Urinary bladder (tissue), 4 donors: Measurements from ENCODE around the gene LRRC4C. TPM values are rescaled to one million over a fixed set of nuclear protein-coding genes. Genes with fewer than 3 reads are reported as not detected.

Experiments
- DNase-seq: peaks from one replicate; pipeline ENCODE4 v3.0.0-alpha.2; 2015; ENCODE audit errors: extremely low spot score
- H3K27ac ChIP-seq: one replicate; pipeline ENCODE4 v1.5.1; 2013; ENCODE audit warnings: low read depth, mild to moderate bottlenecking, moderate library complexity
- H3K36me3 ChIP-seq: one replicate; pipeline ENCODE4 v1.6.1; 2013; ENCODE audit warnings: mild to moderate bottlenecking, moderate library complexity; ENCODE audit not compliant: insufficient read depth
- H3K4me1 ChIP-seq: one replicate; pipeline ENCODE4 v1.6.1; 2013; ENCODE audit warnings: mild to moderate bottlenecking, moderate library complexity; ENCODE audit not compliant: insufficient read depth
- H3K4me3 ChIP-seq: one replicate; pipeline ENCODE4 v1.5.1; 2013; ENCODE audit warnings: low read depth, low read length
- WGBS: extraction: QIAGEN DNeasy Blood & Tissue Kit; methylation state at CpG from one replicate; pipeline ENCODE4 v1.1.7; 2013; 5-methylcytosine and 5-hydroxymethylcytosine counted together
- polyA plus RNA-seq: library from polyadenylated mRNA; stranded (reverse); fragments of 200-250 nt; gene quantifications from one replicate; pipeline ENCODE4 v1.2.3, GENCODE V29; 2013
- total RNA-seq: library from RNA; depleted of rRNA; stranded (reverse); fragments of >200 nt; gene quantifications from one replicate; pipeline ENCODE4 v1.2.3, GENCODE V29; 2014
- donor health status: healthy with polysubstance abuse.
- donor health status: healthy.

LRRC4C gene
- total and polyA plus RNA-seq, 2 donors: 3.0 to 7.2 TPM

DNA sequence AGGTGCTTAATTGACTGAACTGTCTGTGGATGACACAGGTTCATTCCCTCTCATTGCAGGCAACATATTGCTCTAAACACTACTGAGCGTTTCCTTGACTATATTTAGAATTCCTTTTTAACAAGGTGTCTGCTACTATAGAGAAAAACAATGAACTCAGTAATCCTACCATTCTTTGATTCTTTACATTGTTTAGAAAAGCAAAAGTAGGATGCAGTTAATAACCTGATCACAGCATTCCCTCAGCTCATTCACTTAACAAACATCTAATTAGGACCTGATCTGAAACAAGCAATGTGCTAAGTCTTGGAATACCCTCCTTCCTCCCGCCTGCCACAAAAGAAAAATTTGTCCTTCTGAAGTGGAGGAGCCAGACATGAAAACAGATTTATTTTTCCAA is 313.1 kb downstream of the LRRC4C start:
- WGBS: 58% methylated on average over 2 of the region's 2 CpGs
- H3K4me1 ChIP-seq: no peaks in the 10 kb centered on the region
- no peak overlapping the region for H3K27ac ChIP-seq
- H3K36me3 ChIP-seq: no peaks in the 10 kb centered on the region
- no peak overlapping the region for H3K4me3 ChIP-seq
- no peak for DNase-seq

DNA sequence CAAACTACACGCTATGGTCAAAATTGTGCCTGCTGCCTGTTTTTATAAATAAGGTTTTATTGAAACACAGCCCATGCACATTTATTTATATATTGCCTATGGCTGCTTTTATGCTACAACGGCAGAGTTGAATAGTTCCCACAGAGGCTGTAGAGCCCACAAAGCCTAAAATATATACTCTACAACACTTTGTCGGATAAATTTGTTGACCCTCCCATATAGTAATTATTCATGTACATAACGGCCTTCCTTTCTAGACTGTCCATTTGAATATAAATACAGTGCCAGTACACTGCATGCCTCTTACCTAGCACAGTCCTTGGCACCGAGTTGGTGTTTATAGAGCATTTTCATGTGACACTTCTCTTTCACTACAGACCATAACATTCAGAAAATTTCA is 314.0 kb downstream of the LRRC4C start:
- 82% methylated on average over 5 of the region's 5 CpGs for WGBS
- no peak for DNase-seq
- Histone ChIP-seq H3K36me3 (no peaks in the 10 kb centered on the region), H3K27ac (no peak overlapping the region), H3K4me3 (no peak overlapping the region), H3K4me1 (no peaks in the 10 kb centered on the region)

DNA sequence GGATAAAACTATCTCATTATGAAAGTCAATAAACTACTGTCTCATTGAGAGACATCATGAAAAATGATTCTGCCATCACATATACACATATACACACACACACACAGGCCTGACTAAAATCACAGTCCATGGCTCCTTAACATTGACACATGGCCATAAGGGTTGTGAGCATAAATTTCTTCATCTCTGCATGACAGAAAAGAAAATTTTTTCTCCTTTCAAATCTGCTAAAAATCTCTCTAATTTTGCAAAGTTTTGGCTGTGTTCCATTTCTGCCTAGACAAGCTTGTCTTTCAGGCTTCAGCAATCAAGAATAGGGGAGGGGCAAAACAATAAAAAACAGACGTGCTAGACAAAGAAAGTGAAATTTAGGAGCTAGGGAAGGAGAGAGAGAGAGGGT is 324.5 kb downstream of the LRRC4C start:
- Histone ChIP-seq H3K27ac (no peak overlapping the region), H3K4me1 (no peaks in the 10 kb centered on the region), H3K36me3 (no peaks in the 10 kb centered on the region), H3K4me3 (no peak overlapping the region)
- no peak for DNase-seq
- WGBS: 22% methylated on average over 1 of the region's 1 CpG

DNA sequence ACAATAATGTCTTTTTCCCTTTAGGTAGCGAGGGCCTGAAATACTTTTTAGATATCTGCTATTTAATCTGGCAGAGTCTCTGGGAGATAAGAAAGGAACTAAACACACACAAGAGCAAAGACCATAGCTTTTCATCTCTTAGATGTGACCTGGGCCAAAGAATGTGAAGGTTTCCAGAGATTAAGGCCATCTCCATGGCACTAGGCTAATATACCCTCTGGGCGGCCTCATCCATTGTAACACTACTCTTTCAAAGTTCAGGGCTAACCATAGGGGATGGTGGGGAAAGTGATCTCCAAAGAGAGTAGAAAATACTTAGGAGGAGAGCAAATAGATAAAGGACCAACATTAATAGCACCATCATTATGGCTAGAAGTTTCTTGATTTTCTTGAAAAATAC is 326.4 kb downstream of the LRRC4C start:
- no peaks in the 10 kb centered on the region for H3K36me3 ChIP-seq
- 68% methylated on average over 2 of the region's 2 CpGs for WGBS
- no peak for DNase-seq
- no peak overlapping the region for H3K4me3 ChIP-seq
- H3K27ac ChIP-seq: no peak overlapping the region
- no peaks in the 10 kb centered on the region for H3K4me1 ChIP-seq

DNA sequence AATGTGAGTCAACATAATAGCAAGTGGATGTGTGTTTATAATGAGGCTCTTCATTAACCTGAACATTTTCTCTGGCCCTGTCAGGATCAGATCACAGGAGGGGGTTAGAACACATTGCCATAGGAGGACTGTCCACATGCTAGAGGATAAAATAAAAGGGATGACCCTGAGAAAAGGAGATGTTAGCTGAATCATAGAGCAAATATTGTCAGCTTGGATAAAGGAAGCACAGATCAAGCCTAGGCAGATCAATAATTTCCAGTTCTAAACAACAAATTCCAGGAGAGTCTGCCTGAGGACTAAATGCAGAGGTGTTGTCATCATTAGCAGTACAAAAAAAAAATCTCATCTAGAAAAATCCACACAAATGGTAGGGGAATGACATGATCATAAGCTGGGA is 337.9 kb downstream of the LRRC4C start:
- DNase-seq: no peak
- no peaks in the 10 kb centered on the region for H3K4me1 ChIP-seq
- H3K4me3 ChIP-seq: no peak overlapping the region
- no peak overlapping the region for H3K27ac ChIP-seq
- no peaks in the 10 kb centered on the region for H3K36me3 ChIP-seq

DNA sequence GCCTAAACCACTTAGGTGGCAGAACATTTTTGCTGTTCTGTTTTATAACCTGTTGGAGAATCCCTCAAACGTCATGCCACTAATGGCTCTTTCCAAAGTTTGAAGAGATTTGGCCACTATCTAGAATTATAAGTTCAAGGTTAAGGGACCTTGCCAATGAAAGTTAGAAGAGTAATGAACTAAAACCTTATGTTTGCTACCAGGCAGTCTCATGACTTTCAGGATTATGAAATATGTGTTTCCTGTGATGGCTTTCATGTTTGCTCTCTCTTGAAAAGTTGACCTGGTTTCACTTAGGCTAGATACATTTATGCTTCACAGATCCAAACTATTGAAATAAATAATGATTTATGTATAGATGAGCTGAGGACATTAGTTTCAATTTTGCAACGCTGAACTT is 340.0 kb downstream of the LRRC4C start:
- Histone ChIP-seq H3K27ac (no peak overlapping the region), H3K4me3 (no peak overlapping the region), H3K4me1 (no peaks in the 10 kb centered on the region), H3K36me3 (no peaks in the 10 kb centered on the region)
- 70% methylated on average over 2 of the region's 2 CpGs for WGBS
- no peak for DNase-seq

DNA sequence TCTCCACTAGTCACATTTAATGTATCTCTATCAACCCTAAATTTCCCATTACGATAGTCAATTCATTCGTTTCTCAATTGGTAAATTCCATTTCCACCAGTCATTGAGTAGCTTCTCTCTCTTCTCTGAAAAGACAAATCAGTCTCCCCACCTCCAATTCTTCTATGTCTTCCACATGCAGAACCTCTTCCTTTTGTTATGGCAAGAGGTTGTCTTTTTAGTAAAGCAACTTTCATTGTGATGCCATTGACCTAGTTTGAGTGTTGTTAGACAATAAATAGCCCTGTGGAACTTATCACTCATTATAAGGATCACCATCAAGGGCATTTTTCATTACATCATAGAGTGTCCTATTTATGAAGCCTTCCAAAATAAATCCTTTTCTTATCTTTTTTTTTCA is 340.9 kb downstream of the LRRC4C start:
- no peak for DNase-seq
- Histone ChIP-seq H3K27ac (no peak overlapping the region), H3K4me1 (no peaks in the 10 kb centered on the region), H3K36me3 (no peaks in the 10 kb centered on the region), H3K4me3 (no peak overlapping the region)
- 61% methylated on average over 2 of the region's 2 CpGs for WGBS

DNA sequence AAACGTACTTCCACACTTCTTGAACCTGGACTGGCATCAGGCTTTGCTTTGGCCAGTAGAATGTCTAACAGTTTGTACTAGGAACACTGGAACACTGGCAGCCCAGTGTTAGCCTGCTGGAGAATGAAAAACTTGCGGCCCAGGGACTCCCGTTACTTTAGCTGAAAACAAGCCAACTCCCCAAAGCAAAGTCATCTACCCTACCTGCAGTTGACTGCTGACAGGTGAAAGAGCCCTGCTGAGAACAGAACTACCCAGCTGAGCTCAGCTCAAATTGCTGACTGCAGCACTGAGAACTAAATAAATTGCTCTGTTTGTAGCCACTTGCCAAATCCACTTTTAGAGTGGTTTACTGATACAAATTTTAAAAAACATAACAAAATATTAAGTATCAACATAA is 342.5 kb downstream of the LRRC4C start:
- 50% methylated on average over 3 of the region's 3 CpGs for WGBS
- Histone ChIP-seq H3K36me3 (no peaks in the 10 kb centered on the region), H3K27ac (no peak overlapping the region), H3K4me1 (no peaks in the 10 kb centered on the region), H3K4me3 (no peak overlapping the region)
- no peak for DNase-seq

DNA sequence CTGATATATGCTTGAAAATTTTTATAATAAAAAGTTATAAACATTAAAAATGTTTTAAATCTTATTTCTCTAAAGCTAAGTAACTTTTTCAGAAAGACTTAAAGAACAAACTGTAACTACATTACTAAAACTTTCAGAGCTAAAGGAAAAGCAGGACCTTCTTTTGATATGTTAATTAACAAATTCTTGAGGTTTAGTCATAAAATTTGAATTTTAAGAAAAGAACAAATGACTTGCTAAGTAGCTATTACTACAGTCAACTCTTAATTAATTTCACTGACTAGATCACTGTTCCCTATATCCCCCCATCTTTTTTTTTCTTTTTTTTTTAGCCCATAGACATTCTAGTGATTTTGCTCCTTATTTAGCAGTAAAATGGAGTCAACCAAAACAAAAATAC is 344.4 kb downstream of the LRRC4C start:
- no peak overlapping the region for H3K4me3 ChIP-seq
- DNase-seq: no peak
- H3K36me3 ChIP-seq: no peaks in the 10 kb centered on the region
- no peak overlapping the region for H3K27ac ChIP-seq
- no peaks in the 10 kb centered on the region for H3K4me1 ChIP-seq

DNA sequence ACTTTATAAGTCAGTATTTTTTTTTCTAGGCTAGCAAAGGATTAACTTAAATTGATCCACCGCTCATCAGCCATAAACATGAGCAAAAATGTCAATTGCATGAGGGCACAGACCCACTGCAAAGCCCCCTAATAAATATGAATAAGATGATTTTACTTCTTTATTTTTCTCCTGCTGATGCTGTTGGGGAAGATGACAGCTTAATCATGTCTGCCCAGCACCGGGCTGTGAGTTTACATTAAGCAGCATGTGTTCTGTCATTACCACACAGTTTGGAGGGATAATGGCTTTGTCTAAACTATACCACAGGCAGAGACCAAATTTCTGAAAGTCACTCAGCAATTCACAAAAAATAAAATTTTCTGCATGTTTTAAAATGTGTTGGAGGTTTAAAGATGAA is 346.3 kb downstream of the LRRC4C start:
- Histone ChIP-seq H3K4me3 (no peak overlapping the region), H3K36me3 (no peaks in the 10 kb centered on the region), H3K4me1 (no peaks in the 10 kb centered on the region), H3K27ac (no peak overlapping the region)
- WGBS: 40% methylated on average over 2 of the region's 2 CpGs
- DNase-seq: no peak

DNA sequence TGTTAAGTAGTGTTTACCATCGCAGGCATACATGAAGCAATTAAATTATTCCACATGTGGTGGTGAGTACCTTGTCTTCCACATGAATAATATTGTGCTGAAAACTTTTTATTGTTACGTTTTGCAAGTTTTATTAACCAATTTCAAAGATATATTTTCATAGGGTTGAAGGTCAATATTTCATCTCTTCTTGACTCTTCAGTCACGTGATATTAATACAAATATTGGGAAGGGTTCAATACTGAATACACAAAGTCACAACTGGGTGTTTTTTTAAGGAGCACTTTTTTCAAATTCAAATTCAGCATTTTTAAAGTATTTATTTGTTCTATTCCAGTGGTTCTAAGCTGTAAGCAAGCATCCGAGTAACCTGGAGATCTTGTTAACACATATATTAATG is 348.9 kb downstream of the LRRC4C start:
- Histone ChIP-seq H3K4me3 (no peak overlapping the region), H3K36me3 (no peaks in the 10 kb centered on the region), H3K27ac (no peak overlapping the region), H3K4me1 (no peaks in the 10 kb centered on the region)
- no peak for DNase-seq
- 65% methylated on average over 4 of the region's 4 CpGs for WGBS

DNA sequence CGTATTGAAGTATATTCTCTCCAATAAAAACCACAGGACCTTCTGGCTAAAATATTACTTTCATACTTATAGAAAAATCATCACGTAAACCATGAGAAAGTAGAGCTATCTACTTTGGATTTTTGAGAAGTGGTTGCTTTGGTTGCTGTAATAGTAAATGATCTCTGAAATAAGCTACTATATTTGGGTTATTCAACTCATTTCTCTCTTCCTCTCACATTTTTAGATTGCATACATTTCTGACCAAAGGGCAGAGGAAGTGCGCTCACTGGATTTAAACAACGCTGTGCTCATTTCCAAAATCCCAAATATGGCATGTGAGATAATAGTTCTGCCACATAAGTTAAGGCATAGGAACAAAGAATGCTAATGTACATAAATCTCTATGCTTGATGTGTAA is 357.0 kb downstream of the LRRC4C start:
- Histone ChIP-seq H3K4me1 (no peaks in the 10 kb centered on the region), H3K36me3 (no peaks in the 10 kb centered on the region), H3K4me3 (no peak overlapping the region), H3K27ac (no peak overlapping the region)
- WGBS: 85% methylated on average over 4 of the region's 4 CpGs
- no peak for DNase-seq

DNA sequence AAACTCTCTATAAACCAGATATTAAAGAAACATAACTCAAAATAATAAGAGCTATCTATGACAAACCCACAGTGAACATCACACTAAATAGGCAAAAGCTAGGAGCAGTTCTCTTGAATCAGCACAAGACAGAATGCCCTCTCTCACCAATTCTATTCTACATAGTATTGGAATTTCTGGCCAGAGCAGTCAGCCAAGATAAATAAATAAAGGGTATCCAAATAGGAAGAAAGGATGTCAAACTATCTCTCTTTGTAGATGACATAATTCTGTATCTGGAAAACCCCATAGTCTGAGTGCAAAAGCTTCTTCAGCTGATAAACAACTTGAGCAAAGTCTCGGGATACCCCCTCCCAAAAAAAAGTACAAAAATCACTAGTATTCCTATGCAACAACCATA is 359.8 kb downstream of the LRRC4C start:
- no peak for DNase-seq
- no peaks in the 10 kb centered on the region for H3K36me3 ChIP-seq
- H3K4me3 ChIP-seq: no peak overlapping the region
- no peak overlapping the region for H3K27ac ChIP-seq
- 54% methylated on average over 1 of the region's 1 CpG for WGBS
- no peaks in the 10 kb centered on the region for H3K4me1 ChIP-seq

DNA sequence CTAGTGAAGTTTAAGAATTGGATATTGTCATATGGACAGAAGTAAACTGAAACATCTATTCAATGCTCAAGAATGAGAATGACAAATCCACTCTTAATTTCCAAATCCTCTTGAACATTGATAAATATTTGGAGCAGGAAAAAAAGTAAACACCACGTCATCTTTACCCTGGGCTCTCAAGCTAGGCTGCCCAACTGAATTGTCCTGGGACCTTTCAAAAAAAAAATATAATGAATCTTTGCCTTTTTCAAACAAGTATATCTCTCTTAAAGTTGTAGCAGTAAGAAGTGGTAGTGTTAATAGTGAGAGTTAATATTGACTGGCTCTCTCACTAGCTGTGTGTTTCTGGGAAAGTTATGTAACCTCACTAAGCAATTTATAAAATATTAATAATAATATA is 374.3 kb downstream of the LRRC4C start:
- no peaks in the 10 kb centered on the region for H3K36me3 ChIP-seq
- no peaks in the 10 kb centered on the region for H3K4me1 ChIP-seq
- no peak overlapping the region for H3K4me3 ChIP-seq
- no peak for DNase-seq
- WGBS: 38% methylated on average over 1 of the region's 1 CpG
- no peak overlapping the region for H3K27ac ChIP-seq

DNA sequence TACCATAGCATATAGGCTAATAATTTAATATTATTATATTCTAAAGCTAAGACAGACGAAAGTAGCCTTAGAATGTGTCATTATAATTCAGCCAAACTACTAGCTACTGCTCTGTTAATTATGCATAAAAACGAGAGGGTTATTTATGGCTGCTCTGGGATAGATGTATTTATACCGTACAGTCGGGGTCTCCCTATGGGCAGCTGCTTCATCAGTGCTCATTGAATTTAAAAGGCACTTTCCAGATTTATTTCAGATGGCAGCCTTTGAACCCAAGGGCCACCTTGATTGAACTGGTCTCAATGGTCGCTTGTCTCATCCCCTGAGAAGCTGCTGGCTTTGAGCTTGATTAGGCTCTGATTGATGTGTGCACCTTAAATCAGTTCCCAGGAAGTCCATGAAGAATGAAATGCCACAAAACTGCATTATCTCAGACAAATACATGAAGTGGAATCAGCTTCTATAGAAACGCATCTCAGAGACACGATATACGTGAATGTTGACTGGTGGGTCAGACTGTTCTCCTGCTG is 377.6 kb downstream of the LRRC4C start:
- WGBS: 83% methylated on average over 8 of the region's 8 CpGs

More for the DNA sequence above, 377.6 kb downstream of the LRRC4C start:
- Histone ChIP-seq H3K4me1 (no peaks in the 10 kb centered on the region), H3K4me3 (no peak overlapping the region), H3K36me3 (no peaks in the 10 kb centered on the region), H3K27ac (no peak overlapping the region)
- no peak for DNase-seq
